T-cell (primary cell): ENCODE results near the gene APOM. TPM values are rescaled to one million over a fixed set of nuclear protein-coding genes. Genes with fewer than 3 reads are reported as not detected.

Experiments
- ATAC-seq, 4 experiments: fragments of 200-7000 bp in 3 of 4; fragments of 150-1000 bp in 1 of 4; cut with Tn5 transposase; replicated peaks in 1 of 4; 1 replicate in 3 of 4; 2 replicates in 1 of 4; pipeline ENCODE4 v1.10.0; 2021; ENCODE audit warnings: moderate library complexity in 3 of 4, mild to moderate bottlenecking in 2 of 4, moderate number of reproducible peaks in 1 of 4
- CTCF ChIA-PET, 2 donors: fragments of 300-600 bp; sonication (Branson Sonifier 250); formaldehyde crosslinking; loops; one replicate each; lab custom pipeline; 2022; ENCODE audit warnings: antibody characterized with exemption in 2 of 2; lab: Charles Lee
- POLR2A ChIA-PET, 2 donors: fragments of 300-600 bp; sonication (Branson Sonifier 250); formaldehyde crosslinking; loops; one replicate each; lab custom pipeline; 2022; ENCODE audit warnings: antibody characterized with exemption in 2 of 2; lab: Charles Lee
- DNase-seq, 35 experiments: peaks; one replicate each; pipeline versions ENCODE4 v3.0.0 to v3.0.0-alpha.2; 2013 to 2023
- H3K27ac ChIP-seq: one replicate; pipeline ENCODE4 v1.5.1; 2013; ENCODE audit warnings: low read length
- H3K27me3 ChIP-seq, 2 experiments: replicated peaks in 1 of 2; 1 replicate in 1 of 2; 2 replicates in 1 of 2; pipeline versions ENCODE4 v1.6.1 to v1.7.0; 2013; ENCODE audit warnings: low read length in 1 of 2, mixed read lengths in 1 of 2; ENCODE audit not compliant: control insufficient read depth in 2 of 2, insufficient read depth in 2 of 2; ENCODE audit errors: extremely low read depth in 1 of 2
- H3K36me3 ChIP-seq, 2 donors: 1 replicate in 1 of 2; 2 replicates in 1 of 2; pipeline versions ENCODE4 v1.6.1 to v1.7.0; 2013; ENCODE audit warnings: low read length in 1 of 2; ENCODE audit not compliant: control insufficient read depth in 2 of 2, insufficient read depth in 1 of 2; ENCODE audit errors: extremely low read depth in 1 of 2
- H3K4me1 ChIP-seq, 2 experiments: 1 replicate in 1 of 2; 2 replicates in 1 of 2; pipeline versions ENCODE4 v1.6.1 to v1.7.0; 2013; ENCODE audit warnings: low read length in 2 of 2, mixed read lengths in 1 of 2; ENCODE audit not compliant: insufficient read depth in 2 of 2, control insufficient read depth in 1 of 2; ENCODE audit errors: extremely low read depth in 1 of 2
- H3K4me3 ChIP-seq, 2 donors: 1 replicate in 1 of 2; 2 replicates in 1 of 2; pipeline versions ENCODE4 v1.5.1 to v1.7.0; 2013; ENCODE audit warnings: mild to moderate bottlenecking in 2 of 2, low read length in 1 of 2, moderate library complexity in 1 of 2; ENCODE audit not compliant: control insufficient read depth in 1 of 2; ENCODE audit errors: extremely low read depth in 1 of 2
- H3K9me3 ChIP-seq: 2 replicates; pipeline ENCODE4 v1.7.0; 2013
- H3K27ac Mint-ChIP-seq, 2 donors: one replicate each; pipeline ENCODE4 v1.8.0; 2020 to 2021; ENCODE audit warnings: mild to moderate bottlenecking in 2 of 2, mixed read lengths in 2 of 2
- H3K27me3 Mint-ChIP-seq, 2 donors: one replicate each; pipeline ENCODE4 v1.8.0; 2021 to 2022; ENCODE audit warnings: mixed read lengths in 2 of 2
- H3K36me3 Mint-ChIP-seq: one replicate; pipeline ENCODE4 v1.8.0; 2021; ENCODE audit warnings: mixed read lengths
- H3K4me1 Mint-ChIP-seq, 3 donors: one replicate each; pipeline ENCODE4 v1.8.0; 2020 to 2022; ENCODE audit warnings: mixed read lengths in 3 of 3, mild to moderate bottlenecking in 1 of 3
- H3K4me3 Mint-ChIP-seq, 3 donors: one replicate each; pipeline ENCODE4 v1.8.0; 2020 to 2022; ENCODE audit warnings: mild to moderate bottlenecking in 3 of 3, mixed read lengths in 3 of 3, moderate library complexity in 3 of 3
- H3K9me3 Mint-ChIP-seq, 3 donors: one replicate each; pipeline ENCODE4 v1.8.0; 2020 to 2022; ENCODE audit warnings: mixed read lengths in 3 of 3
- WGBS: methylation state at CpG from one replicate; pipeline ENCODE4 v1.1.5; 2013; ENCODE audit warnings: missing lambda C conversion rate; ENCODE audit not compliant: insufficient coverage; 5-methylcytosine and 5-hydroxymethylcytosine counted together
- total RNA-seq, 35 experiments: library from RNA in 6 of 35; stranded (reverse) in 6 of 35; fragments of 120-200 nt in 1 of 35; gene quantifications; one replicate each; pipeline versions ENCODE4 v1.2.1 to v1.2.4 and lab custom pipeline; 2013 to 2026

APOM gene
- total RNA-seq, 5 donors from 2014 or later (not counting 1 experiment from before 2014, with no cell fraction given) = 1.4 to 3.6 (median 3.2) TPM

DNA sequence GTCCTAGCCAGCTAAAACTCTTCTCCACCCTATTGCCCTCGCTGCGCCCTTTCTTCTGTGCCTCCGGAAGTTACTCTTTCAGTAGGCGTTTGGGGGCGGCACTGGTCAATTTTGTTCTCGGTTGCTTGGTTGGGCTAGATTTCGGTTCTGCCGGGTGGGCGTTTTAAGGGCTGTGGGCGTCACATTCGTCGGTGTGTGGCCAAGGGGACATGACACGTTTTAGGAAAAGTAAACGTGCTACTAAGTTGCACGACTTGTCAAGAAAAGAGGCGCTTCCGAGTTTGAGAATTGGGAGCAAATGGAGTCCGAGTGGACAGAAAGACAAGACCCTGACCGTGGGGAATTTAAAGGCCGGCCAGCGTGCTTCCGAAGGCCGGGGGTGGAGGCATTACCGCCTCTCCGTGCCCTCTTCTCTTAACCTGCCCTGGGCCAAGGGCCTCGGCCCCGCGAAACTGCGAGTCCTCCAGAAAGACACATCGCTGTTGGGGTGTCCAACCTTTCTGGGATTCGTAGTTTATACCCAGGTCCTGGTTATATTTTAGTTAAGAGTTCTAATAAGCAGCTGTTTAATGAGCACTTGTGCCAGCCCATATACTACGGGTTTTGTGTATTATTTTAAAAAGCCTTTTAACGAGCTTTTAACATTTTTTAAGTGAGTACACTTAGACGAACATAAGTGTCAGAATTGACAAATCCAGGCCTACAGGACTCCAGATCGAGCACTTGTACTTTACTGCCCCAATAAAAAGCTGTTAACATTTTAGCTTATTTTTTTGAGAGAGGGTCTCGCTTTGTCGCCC is 2.6 kb upstream of the APOM start:
- Mint-ChIP-seq H3K9me3 (no peaks in the 10 kb centered on the region), H3K36me3 (peaks cover 18% of the 10 kb centered on the region), H3K4me1 (peaks cover 50 to 63% (median 60%) of the 10 kb centered on the region in 3 donors), H3K27ac (peak overlapping the region; percentile 98 to 100), H3K4me3 (peak overlapping the region; percentile 82 to 95 (median 90)), H3K27me3 (no peaks in the 10 kb centered on the region)
- no peaks in the 10 kb centered on the region for H3K27me3 ChIP-seq
- peaks cover 15 to 37% of the 10 kb centered on the region in 2 experiments for H3K4me1 ChIP-seq
- peak overlapping the region; percentile 98 for H3K27ac ChIP-seq
- POLR2A ChIA-PET = interaction anchor here (0.5 to 2.5 kb wide), 11 partner anchors 9 to 1191 kb away, joined by 3 to 11 read pairs (median 4); partner anchors contain the start of genes ABHD16A (in 1 of the 2), GPANK1 (in 1 of the 2) and PSMB8 (in 1 of the 2)
- H3K9me3 ChIP-seq = no peaks in the 10 kb centered on the region
- peak overlapping the region; percentile 75 to 90 for H3K4me3 ChIP-seq
- CTCF ChIA-PET = interaction anchor here (0.7 to 2.4 kb wide), 8 partner anchors 10 to 174 kb away, joined by 3 to 10 read pairs (median 4); partner anchors contain the start of genes GPANK1 (in 2 of the 2), CSNK2B (in 1 of the 2) and HSPA1B (in 1 of the 2)
- peaks cover 14 to 52% of the 10 kb centered on the region in 2 donors for H3K36me3 ChIP-seq
- 0% methylated on average over 21 of the region's 37 CpGs for WGBS
- ATAC-seq = peak; percentile 73 to 74 (median 73)
- peak in 22 of 35 experiments; percentile 2 to 89 (median 83) for DNase-seq

DNA sequence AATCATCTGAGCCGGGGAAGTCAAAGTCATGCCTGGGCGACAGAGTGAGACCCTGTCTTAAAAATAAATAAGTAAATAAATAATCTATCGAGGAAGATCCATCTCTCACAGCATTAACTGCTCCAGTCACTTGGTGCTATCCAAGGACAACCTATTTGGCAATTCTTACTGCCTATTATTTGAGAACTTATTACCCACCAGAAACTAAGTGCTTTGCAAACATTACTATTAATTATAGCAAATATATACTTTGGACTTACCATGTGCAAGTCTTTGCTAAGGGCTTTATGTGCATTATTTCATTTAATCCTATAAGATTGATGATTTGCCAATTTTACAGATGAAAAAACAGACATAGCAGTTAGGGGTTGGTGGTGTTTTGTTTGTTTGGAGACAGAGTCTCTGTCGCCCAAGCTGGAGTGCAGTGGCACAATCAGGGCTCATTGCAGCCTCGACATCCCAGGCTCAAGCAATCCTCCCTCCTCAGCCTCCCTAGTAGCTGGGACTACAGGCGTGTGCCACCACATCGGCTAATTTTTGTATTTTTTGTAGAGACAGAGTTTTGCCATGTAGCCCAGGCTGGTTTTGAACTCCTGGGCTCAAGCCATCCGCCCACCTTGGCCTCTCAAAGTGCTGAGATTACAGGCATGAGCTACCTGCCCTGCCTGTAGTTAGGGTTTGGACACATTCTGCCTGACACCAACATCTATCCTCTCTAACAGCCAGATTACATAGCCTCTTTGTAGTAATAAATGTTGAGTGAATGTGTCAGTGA is 933 bp upstream of the APOM start:
- DNase-seq (no peak), ATAC-seq (no peak)
- ChIA-PET POLR2A (interaction anchor here in 1 of 2 donors (1.9 kb wide), 1 partner anchor 9 kb away, joined by 6 read pairs; no protein-coding TSS in a partner anchor), CTCF (interaction anchor here in 1 of 2 donors (0.7 kb wide), 1 partner anchor 22 kb away, joined by 4 read pairs; no protein-coding TSS in a partner anchor)
- Histone ChIP-seq H3K27me3 (no peaks in the 10 kb centered on the region), H3K4me1 (peaks cover 24 to 54% of the 10 kb centered on the region in 2 experiments), H3K4me3 (no peak overlapping the region), H3K9me3 (no peaks in the 10 kb centered on the region), H3K27ac (no peak overlapping the region), H3K36me3 (peaks cover under 1 to 39% of the 10 kb centered on the region in 2 donors)
- Mint-ChIP-seq H3K4me1 (peaks cover 57 to 69% (median 69%) of the 10 kb centered on the region in 3 donors), H3K36me3 (peaks cover 7% of the 10 kb centered on the region), H3K27me3 (no peaks in the 10 kb centered on the region), H3K27ac (peak overlapping the region in 1 of 2 donors; percentile 16), H3K9me3 (no peaks in the 10 kb centered on the region), H3K4me3 (no peak overlapping the region)
- no CpG with 5 or more reads among the region's 8 CpGs for WGBS

- DNase-seq = peak in 10 of 35 experiments; percentile 17 to 48 (median 30)
- H3K4me1 Mint-ChIP-seq = peaks cover 57 to 71% (median 60%) of the 10 kb centered on the region in 3 donors
- peaks cover 10% of the 10 kb centered on the region for H3K36me3 Mint-ChIP-seq
- H3K9me3 Mint-ChIP-seq = no peaks in the 10 kb centered on the region
- H3K27ac ChIP-seq = peak overlapping the region; percentile 44
- POLR2A ChIA-PET = no interaction called here
- no peaks in the 10 kb centered on the region for H3K27me3 ChIP-seq
- H3K27ac Mint-ChIP-seq = peak overlapping the region; percentile 76 to 91
- peaks cover 15 to 64% of the 10 kb centered on the region in 2 experiments for H3K4me1 ChIP-seq
- H3K9me3 ChIP-seq = no peaks in the 10 kb centered on the region
- WGBS = 78% methylated on average over 1 of the region's 6 CpGs
- CTCF ChIA-PET = interaction anchor here in 1 of 2 donors (0.6 kb wide), 1 partner anchor 173 kb away, joined by 10 read pairs; no protein-coding TSS in a partner anchor
- peak overlapping the region; percentile 89 to 92 (median 90) for H3K4me3 Mint-ChIP-seq
- H3K27me3 Mint-ChIP-seq = no peaks in the 10 kb centered on the region
- H3K4me3 ChIP-seq = no peak overlapping the region
- no peak for ATAC-seq
- peaks cover 0 to 37% of the 10 kb centered on the region in 2 donors for H3K36me3 ChIP-seq
These were observed 1.9 kb downstream of the APOM start for GRCh38 chr6:31657406-31658157.

DNA sequence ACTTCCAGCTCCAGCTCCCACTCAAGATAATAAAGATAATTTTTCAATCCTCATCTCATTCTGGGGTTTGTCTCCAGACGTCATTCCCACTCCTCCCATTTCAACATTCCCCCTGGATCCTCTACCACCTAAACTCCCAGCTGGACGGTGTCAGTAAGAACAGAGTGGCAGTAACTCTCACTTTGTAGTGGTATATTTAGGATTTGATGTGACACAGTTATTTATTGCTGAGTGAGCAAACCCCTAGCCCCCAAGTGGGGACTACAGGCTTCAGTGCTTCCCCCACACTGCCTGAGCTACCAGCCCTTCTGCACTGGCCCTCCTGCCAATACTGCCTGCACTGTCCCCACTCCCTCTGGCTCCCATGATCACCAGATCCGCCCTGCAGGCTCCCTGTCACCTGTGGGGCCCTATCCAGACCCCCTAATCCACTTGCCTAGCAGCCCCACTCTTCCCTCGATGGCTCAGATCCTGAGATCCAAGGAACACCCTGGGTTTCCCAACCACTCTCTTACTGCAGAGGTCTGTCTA is 2.5 kb downstream of the APOM start:
- H3K27ac ChIP-seq = no peak overlapping the region
- H3K4me3 ChIP-seq = no peak overlapping the region
- 85% methylated on average over 2 of the region's 4 CpGs for WGBS
- peak overlapping the region; percentile 89 to 92 (median 90) for H3K4me3 Mint-ChIP-seq
- ATAC-seq = no peak
- peak overlapping the region; percentile 76 to 91 for H3K27ac Mint-ChIP-seq
- DNase-seq = no peak
- peaks cover 11% of the 10 kb centered on the region for H3K36me3 Mint-ChIP-seq
- ChIA-PET CTCF (interaction anchor here in 1 of 2 donors (0.6 to 0.7 kb wide), 3 partner anchors 14 to 1002 kb away, joined by 3 to 10 read pairs (median 6); no protein-coding TSS in a partner anchor), POLR2A (interaction anchor here in 1 of 2 donors (0.7 kb wide), 1 partner anchor 307 kb away, joined by 4 read pairs; no protein-coding TSS in a partner anchor)
- H3K36me3 ChIP-seq = peaks cover 0 to 41% of the 10 kb centered on the region in 2 donors
- no peaks in the 10 kb centered on the region for H3K9me3 ChIP-seq
- H3K9me3 Mint-ChIP-seq = no peaks in the 10 kb centered on the region
- H3K27me3 Mint-ChIP-seq = no peaks in the 10 kb centered on the region
- H3K27me3 ChIP-seq = no peaks in the 10 kb centered on the region
- H3K4me1 Mint-ChIP-seq = peaks cover 60 to 70% (median 60%) of the 10 kb centered on the region in 3 donors
- H3K4me1 ChIP-seq = peaks cover 16 to 64% of the 10 kb centered on the region in 2 experiments

DNA sequence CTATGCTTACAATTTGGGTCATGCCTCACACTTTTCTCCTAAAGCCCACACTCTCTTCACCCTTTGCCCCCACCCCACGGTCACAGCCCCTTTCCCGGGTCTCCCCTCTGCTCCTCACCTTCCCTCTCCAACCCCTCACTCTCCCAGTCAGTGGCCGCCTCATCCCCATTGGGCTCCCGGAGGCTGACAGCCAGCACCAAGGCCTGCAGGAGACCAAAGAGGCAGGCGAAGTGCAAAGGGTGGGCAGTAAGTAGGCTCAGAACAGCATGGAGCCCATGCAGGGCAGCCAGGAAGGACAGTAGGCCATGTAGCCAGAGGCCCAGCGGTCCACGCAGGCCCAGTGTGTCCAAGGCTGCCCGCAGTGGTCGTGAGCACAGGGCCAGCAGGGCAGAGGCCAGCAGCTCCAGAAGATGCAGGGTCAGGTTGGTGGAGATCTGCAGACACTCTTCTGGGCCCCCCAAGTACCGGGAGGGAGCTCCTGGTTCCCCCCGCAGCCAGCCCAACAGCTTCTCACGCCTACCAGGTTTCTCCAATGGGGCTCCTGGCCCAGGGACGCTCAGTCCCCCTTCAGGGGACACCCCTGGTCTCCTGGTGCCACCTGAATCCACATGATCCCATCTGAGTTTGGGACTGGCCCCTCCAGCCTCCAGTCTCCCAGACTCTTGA is 3.4 kb downstream of the APOM start:
- DNase-seq (no peak), ATAC-seq (no peak)
- Mint-ChIP-seq H3K27me3 (no peaks in the 10 kb centered on the region), H3K27ac (peak overlapping the region; percentile 90 to 91), H3K36me3 (peaks cover 17% of the 10 kb centered on the region), H3K4me3 (peak overlapping the region; percentile 89 to 92 (median 90)), H3K9me3 (no peaks in the 10 kb centered on the region), H3K4me1 (peaks cover 65 to 79% (median 69%) of the 10 kb centered on the region in 3 donors)
- Histone ChIP-seq H3K4me3 (peak overlapping the region; percentile 73 to 82), H3K36me3 (peaks cover 0 to 45% of the 10 kb centered on the region in 2 donors), H3K9me3 (no peaks in the 10 kb centered on the region), H3K27ac (peak overlapping the region; percentile 73), H3K4me1 (peaks cover 18 to 66% of the 10 kb centered on the region in 2 experiments), H3K27me3 (no peaks in the 10 kb centered on the region)
- 91% methylated on average over 11 of the region's 13 CpGs for WGBS
- POLR2A ChIA-PET = interaction anchor here (0.6 to 0.7 kb wide), 2 partner anchors 126 to 307 kb away, joined by 4 to 6 read pairs; no protein-coding TSS in a partner anchor
- CTCF ChIA-PET = interaction anchor here in 1 of 2 donors (0.7 kb wide), 2 partner anchors 13 to 1003 kb away, joined by 3 to 6 read pairs; no protein-coding TSS in a partner anchor
